DND-41 (cell line): Measurements from ENCODE around the gene CDK11B.

Experiments used
- EZH2 ChIP-seq: IDR thresholded peaks from 3 replicates; pipeline ENCODE4 v1.6.1; 2012; ENCODE audit warnings: borderline replicate concordance, low read depth, mild to moderate bottlenecking, moderate library complexity, low read length, inconsistent platforms; ENCODE audit not compliant: severe bottlenecking
- TF ChIP-seq, protein P1 (sequence below): IDR thresholded peaks from 2 replicates; pipeline ENCODE4 v1.5.1; 2012; ENCODE audit warnings: borderline replicate concordance, low read length, moderate library complexity, mild to moderate bottlenecking; ENCODE audit not compliant: poor library complexity, severe bottlenecking; ENCODE audit errors: extremely low read depth

- TF ChIP-seq, protein P1, sequence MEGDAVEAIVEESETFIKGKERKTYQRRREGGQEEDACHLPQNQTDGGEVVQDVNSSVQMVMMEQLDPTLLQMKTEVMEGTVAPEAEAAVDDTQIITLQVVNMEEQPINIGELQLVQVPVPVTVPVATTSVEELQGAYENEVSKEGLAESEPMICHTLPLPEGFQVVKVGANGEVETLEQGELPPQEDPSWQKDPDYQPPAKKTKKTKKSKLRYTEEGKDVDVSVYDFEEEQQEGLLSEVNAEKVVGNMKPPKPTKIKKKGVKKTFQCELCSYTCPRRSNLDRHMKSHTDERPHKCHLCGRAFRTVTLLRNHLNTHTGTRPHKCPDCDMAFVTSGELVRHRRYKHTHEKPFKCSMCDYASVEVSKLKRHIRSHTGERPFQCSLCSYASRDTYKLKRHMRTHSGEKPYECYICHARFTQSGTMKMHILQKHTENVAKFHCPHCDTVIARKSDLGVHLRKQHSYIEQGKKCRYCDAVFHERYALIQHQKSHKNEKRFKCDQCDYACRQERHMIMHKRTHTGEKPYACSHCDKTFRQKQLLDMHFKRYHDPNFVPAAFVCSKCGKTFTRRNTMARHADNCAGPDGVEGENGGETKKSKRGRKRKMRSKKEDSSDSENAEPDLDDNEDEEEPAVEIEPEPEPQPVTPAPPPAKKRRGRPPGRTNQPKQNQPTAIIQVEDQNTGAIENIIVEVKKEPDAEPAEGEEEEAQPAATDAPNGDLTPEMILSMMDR = no peak
- TF ChIP-seq EZH2 = no peak
Observed at GRCh38 chr1:1605724-1606123, 53.1 kb downstream of the CDK11B start.
